ENCODE data around the gene ZNF816.

- TF ChIP-seq CTCF (IDR thresholded peaks at IDR 0.05) (no peak), EP300 (IDR thresholded peaks at IDR 0.05) (no peak)
Observed at GRCh38 chr19:52946322-52947310, 16.1 kb downstream of the ZNF816 start.

All from ovary (tissue), 3 donors.